Measurements from ENCODE around the gene SHPK. TPM values are rescaled to one million over a fixed set of nuclear protein-coding genes. Genes with fewer than 3 reads are reported as not detected.
"Not testable (repeated sequence)": the region's sequence is repeated elsewhere in the genome, so short reads cannot be mapped to it uniquely, and the experiment has no call there.

SHPK gene
- total and polyA plus RNA-seq, 5 donors from 2014 or later: 6.1 to 8.5 (median 6.9) TPM

GRCh38 chr17:3565143-3565542 is 70.9 kb downstream of the SHPK start:
- no peak overlapping the region for H3K4me3 ChIP-seq (ENCODE audit: low read depth, low read length)
- DNase-seq (no peak), ATAC-seq (ENCODE audit: low read depth in 2 of 2) (no peak)
- Mint-ChIP-seq H3K27me3 (no peaks in the 10 kb centered on the region), H3K4me1 (peaks cover 0 to 11% (median under 1%) of the 10 kb centered on the region in 4 donors), H3K4me3 (no peak overlapping the region), H3K9me3 (peaks cover 0 to 1% (median 0%) of the 10 kb centered on the region in 7 donors), H3K27ac (no peak overlapping the region), H3K36me3 (peaks cover 13% of the 10 kb centered on the region)
- H3K9me3 ChIP-seq (ENCODE audit: control insufficient read depth in 2 of 2, low read length in 2 of 2): no peaks in the 10 kb centered on the region
- H3K4me1 ChIP-seq (ENCODE audit: control insufficient read depth, insufficient read depth, low read length, poor library complexity, severe bottlenecking): no peaks in the 10 kb centered on the region
- no peaks in the 10 kb centered on the region for H3K36me3 ChIP-seq (ENCODE audit: control insufficient read depth, insufficient read depth, low read length)
- no peaks in the 10 kb centered on the region for H3K27me3 ChIP-seq (ENCODE audit: control insufficient read depth, insufficient read depth, low read length)
- H3K27ac ChIP-seq (ENCODE audit: insufficient read depth, low read length, poor library complexity, severe bottlenecking): no peak overlapping the region

- not testable (repeated sequence) for DNase-seq; H3K27me3 Mint-ChIP-seq; H3K27me3 ChIP-seq (ENCODE audit: control insufficient read depth, insufficient read depth, low read length); H3K9me3 Mint-ChIP-seq; H3K36me3 ChIP-seq (ENCODE audit: control insufficient read depth, insufficient read depth, low read length); ATAC-seq (ENCODE audit: low read depth in 2 of 2); H3K4me3 Mint-ChIP-seq; H3K27ac Mint-ChIP-seq; H3K4me1 ChIP-seq (ENCODE audit: control insufficient read depth, insufficient read depth, low read length, poor library complexity, severe bottlenecking); H3K27ac ChIP-seq (ENCODE audit: insufficient read depth, low read length, poor library complexity, severe bottlenecking); H3K4me3 ChIP-seq (ENCODE audit: low read depth, low read length); H3K9me3 ChIP-seq (ENCODE audit: control insufficient read depth in 2 of 2, low read length in 2 of 2)
- H3K4me1 Mint-ChIP-seq: peaks cover 0 to 11% (median under 1%) of the 10 kb centered on the region in 4 donors
- peaks cover 13% of the 10 kb centered on the region for H3K36me3 Mint-ChIP-seq
These were observed 71.8 kb downstream of the SHPK start for GRCh38 chr17:3564241-3564640.

GRCh38 chr17:3559270-3559645 is 76.8 kb downstream of the SHPK start:
- H3K36me3 Mint-ChIP-seq: no peaks in the 10 kb centered on the region
- H3K4me1 Mint-ChIP-seq: peaks cover 0 to 24% (median 8%) of the 10 kb centered on the region in 4 donors
- H3K9me3 Mint-ChIP-seq: peaks cover 0 to 1% (median 0%) of the 10 kb centered on the region in 7 donors
- Histone ChIP-seq H3K4me3 (ENCODE audit: low read depth, low read length) (no peak overlapping the region), H3K36me3 (ENCODE audit: control insufficient read depth, insufficient read depth, low read length) (no peaks in the 10 kb centered on the region), H3K9me3 (ENCODE audit: control insufficient read depth in 2 of 2, low read length in 2 of 2) (no peaks in the 10 kb centered on the region), H3K27ac (ENCODE audit: insufficient read depth, low read length, poor library complexity, severe bottlenecking) (peak overlapping the region; percentile 30), H3K4me1 (ENCODE audit: control insufficient read depth, insufficient read depth, low read length, poor library complexity, severe bottlenecking) (peaks cover 17% of the 10 kb centered on the region), H3K27me3 (ENCODE audit: control insufficient read depth, insufficient read depth, low read length) (no peaks in the 10 kb centered on the region)
- peak overlapping the region in 1 of 4 donors; percentile 33 for H3K4me3 Mint-ChIP-seq
- H3K27ac Mint-ChIP-seq: peak overlapping the region in 2 of 3 donors; percentile 83 to 94
- DNase-seq: no peak
- H3K27me3 Mint-ChIP-seq: no peaks in the 10 kb centered on the region
- ATAC-seq (ENCODE audit: low read depth in 2 of 2): no peak

GRCh38 chr17:3558603-3559269 is 77.3 kb downstream of the SHPK start:
- Histone ChIP-seq H3K4me1 (ENCODE audit: control insufficient read depth, insufficient read depth, low read length, poor library complexity, severe bottlenecking) (peaks cover 17% of the 10 kb centered on the region), H3K27me3 (ENCODE audit: control insufficient read depth, insufficient read depth, low read length) (no peaks in the 10 kb centered on the region), H3K9me3 (ENCODE audit: control insufficient read depth in 2 of 2, low read length in 2 of 2) (no peaks in the 10 kb centered on the region), H3K4me3 (ENCODE audit: low read depth, low read length) (no peak overlapping the region), H3K27ac (ENCODE audit: insufficient read depth, low read length, poor library complexity, severe bottlenecking) (peak overlapping the region; percentile 30), H3K36me3 (ENCODE audit: control insufficient read depth, insufficient read depth, low read length) (no peaks in the 10 kb centered on the region)
- ATAC-seq (ENCODE audit: low read depth in 2 of 2): peak; percentile 65 to 68
- peak; percentile 31 to 84 (median 40) for DNase-seq
- Mint-ChIP-seq H3K9me3 (peaks cover 0 to 1% (median 0%) of the 10 kb centered on the region in 7 donors), H3K27ac (peak overlapping the region; percentile 72 to 94 (median 86)), H3K36me3 (no peaks in the 10 kb centered on the region), H3K27me3 (no peaks in the 10 kb centered on the region), H3K4me1 (peaks cover 0 to 24% (median 8%) of the 10 kb centered on the region in 4 donors), H3K4me3 (peak overlapping the region; percentile 20 to 78 (median 52))

Other genes with a start within 250 kb of the SHPK start
- 0.59 TPM for gene OR3A2, start 249.9 kb downstream of the SHPK start, total RNA-seq
- gene OR3A2, start 249.9 kb downstream of the SHPK start, polyA plus RNA-seq: 1 to 10 TPM in 1 of 4 donors, under 1 TPM in 2, not detected in 1; 0.10 to 1.0 (median 0.39) TPM
- not detected for gene OR1E1, start 237.8 kb downstream of the SHPK start, total RNA-seq
- gene OR1E1, start 237.8 kb downstream of the SHPK start, polyA plus RNA-seq: not detected
- not detected for gene OR3A3, start 224.9 kb downstream of the SHPK start, total RNA-seq
- gene OR3A3, start 224.9 kb downstream of the SHPK start, polyA plus RNA-seq: not detected
- not detected for gene OR1E2, start 202.4 kb downstream of the SHPK start, total RNA-seq
- gene OR1E2, start 202.4 kb downstream of the SHPK start, polyA plus RNA-seq: not detected
- not detected for gene SPATA22, start 164.4 kb downstream of the SHPK start, total RNA-seq
- under 1 TPM in 1 of 4 donors, not detected in 3; 0.23 TPM for gene SPATA22, start 164.4 kb downstream of the SHPK start, polyA plus RNA-seq
- not detected for gene ASPA, start 160.3 kb downstream of the SHPK start, total RNA-seq
- gene ASPA, start 160.3 kb downstream of the SHPK start, polyA plus RNA-seq: not detected
- gene TRPV3, start 78.4 kb downstream of the SHPK start, total RNA-seq: 0.25 TPM
- gene TRPV3, start 78.4 kb downstream of the SHPK start, polyA plus RNA-seq: under 1 TPM in 1 of 4 donors, not detected in 3; 0.06 TPM
- gene TRPV1, start 26.8 kb downstream of the SHPK start, total RNA-seq: 3.4 TPM
- 1 to 10 TPM in 1 of 4 donors, under 1 TPM in 2, not detected in 1; 0.25 to 1.3 (median 0.70) TPM for gene TRPV1, start 26.8 kb downstream of the SHPK start, polyA plus RNA-seq
- gene CTNS, start 510 bp upstream of the SHPK start, total RNA-seq: 10.0 TPM
- gene CTNS, start 510 bp upstream of the SHPK start, polyA plus RNA-seq: 10 to 100 TPM; 10.2 to 11.5 (median 10.4) TPM
- 14.9 TPM for gene TAX1BP3, start 32.3 kb upstream of the SHPK start, total RNA-seq
- 10 to 100 TPM; 33.2 to 43.6 (median 35.7) TPM for gene TAX1BP3, start 32.3 kb upstream of the SHPK start, polyA plus RNA-seq
- 27.2 TPM for gene EMC6, start 32.6 kb upstream of the SHPK start, total RNA-seq
- 100 to 1,000 TPM; 112 to 125 (median 117) TPM for gene EMC6, start 32.6 kb upstream of the SHPK start, polyA plus RNA-seq
- 16.7 TPM for gene P2RX5, start 59.9 kb upstream of the SHPK start, total RNA-seq
- 10 to 100 TPM; 11.8 to 21.0 (median 14.5) TPM for gene P2RX5, start 59.9 kb upstream of the SHPK start, polyA plus RNA-seq
- 0.27 TPM for gene HASPIN, start 87.7 kb upstream of the SHPK start, total RNA-seq
- under 1 TPM; 0.07 to 0.53 (median 0.34) TPM for gene HASPIN, start 87.7 kb upstream of the SHPK start, polyA plus RNA-seq
- 14.2 TPM for gene ITGAE, start 164.9 kb upstream of the SHPK start, total RNA-seq
- gene ITGAE, start 164.9 kb upstream of the SHPK start, polyA plus RNA-seq: 10 to 100 TPM; 32.5 to 46.4 (median 38.9) TPM
- 46.0 TPM for gene NCBP3, start 210.0 kb upstream of the SHPK start, total RNA-seq
- 10 to 100 TPM; 10.5 to 15.7 (median 12.2) TPM for gene NCBP3, start 210.0 kb upstream of the SHPK start, polyA plus RNA-seq

Measured in CD4-positive, CD25-positive, alpha-beta regulatory T cell (primary cell).